H1 (cell line): ENCODE measurements around the gene EDA. TPM values are rescaled to one million over a fixed set of nuclear protein-coding genes. Genes with fewer than 3 reads are reported as not detected.

Experiments used
- CTCF ChIA-PET: fragments of 300-600 bp; sonication (Branson Sonifier 250); formaldehyde crosslinking; loops from one replicate; lab custom pipeline; 2021; ENCODE audit not compliant: partially characterized antibody; lab: Charles Lee
- POLR2A ChIA-PET: fragments of 300-600 bp; sonication (Branson Sonifier 250); formaldehyde crosslinking; loops from one replicate; lab custom pipeline; 2021; ENCODE audit warnings: inconsistent platforms; ENCODE audit not compliant: partially characterized antibody; lab: Charles Lee
- DNase-seq, 2 experiments: peaks; one replicate each; pipeline versions ENCODE4 v3.0.0 to v3.0.0-alpha.2; 2010 to 2022; ENCODE audit warnings: low spot score in 2 of 2, low read depth in 1 of 2, mixed read lengths in 1 of 2
- FAIRE-seq: peaks from 2 replicates; lab custom pipeline; 2011; peaks lifted over from hg19 to GRCh38; lab: Jason Lieb, UNC
- H2AFZ ChIP-seq: 2 replicates; pipeline ENCODE4 v1.8.1; 2012; ENCODE audit warnings: low read length, inconsistent platforms
- H2AK5ac ChIP-seq: 2 replicates; pipeline ENCODE4 v1.6.1; 2013; ENCODE audit warnings: low read depth, low read length
- H2BK120ac ChIP-seq: replicated peaks from 2 replicates; pipeline ENCODE3; 2013; ENCODE audit warnings: low read depth, low read length, inconsistent platforms
- H2BK12ac ChIP-seq: 2 replicates; pipeline ENCODE4 v1.6.1; 2013; ENCODE audit warnings: low read depth, low read length
- H2BK15ac ChIP-seq: 2 replicates; pipeline ENCODE4 v1.6.1; 2013; ENCODE audit warnings: low read length
- H2BK20ac ChIP-seq: 2 replicates; pipeline ENCODE4 v1.6.1; 2013; ENCODE audit warnings: low read length
- H2BK5ac ChIP-seq: 2 replicates; pipeline ENCODE4 v1.6.1; 2013; ENCODE audit warnings: low read depth, low read length
- H3K14ac ChIP-seq: 2 replicates; pipeline ENCODE4 v1.6.1; 2013; ENCODE audit warnings: inconsistent platforms; ENCODE audit not compliant: insufficient read length
- H3K18ac ChIP-seq: 2 replicates; pipeline ENCODE4 v1.6.1; 2013; ENCODE audit warnings: low read length; ENCODE audit errors: extremely low read depth
- H3K23ac ChIP-seq: 2 replicates; pipeline ENCODE4 v1.6.1; 2013; ENCODE audit warnings: inconsistent platforms; ENCODE audit not compliant: insufficient read length
- H3K23me2 ChIP-seq: 2 replicates; pipeline ENCODE4 v1.6.1; 2013; ENCODE audit warnings: low read depth, low read length
- H3K27ac ChIP-seq: 2 replicates; pipeline ENCODE4 v1.6.1; 2011; ENCODE audit warnings: low read depth, low read length, inconsistent platforms
- H3K27me3 ChIP-seq, 4 experiments: replicated peaks in 1 of 4; 1 replicate in 1 of 4; 2 replicates in 3 of 4; pipeline versions ENCODE4 v1.6.1 to v1.8.1; 2011 to 2013; ENCODE audit warnings: low read length in 3 of 4, mild to moderate bottlenecking in 3 of 4, inconsistent platforms in 2 of 4, mixed read lengths in 2 of 4, moderate library complexity in 1 of 4; ENCODE audit not compliant: control insufficient read depth in 3 of 4, insufficient read depth in 3 of 4; ENCODE audit errors: extremely low read depth in 1 of 4
- H3K36me3 ChIP-seq, 4 experiments: 2 replicates each; pipeline versions ENCODE4 v1.6.1 to v1.8.1; 2011 to 2013; ENCODE audit warnings: mild to moderate bottlenecking in 4 of 4, low read length in 3 of 4, moderate library complexity in 2 of 4, control low read depth in 1 of 4, inconsistent platforms in 1 of 4; ENCODE audit not compliant: insufficient read depth in 4 of 4, control insufficient read depth in 2 of 4
- H3K4ac ChIP-seq: replicated peaks from 2 replicates; pipeline ENCODE3; 2013; ENCODE audit warnings: low read length, low read depth, mixed read lengths, inconsistent platforms; ENCODE audit not compliant: insufficient read length
- H3K4me1 ChIP-seq, 4 experiments: replicated peaks in 1 of 4; 1 replicate in 1 of 4; 2 replicates in 3 of 4; pipeline versions ENCODE4 v1.6.1 to v1.8.1; 2011 to 2013; ENCODE audit warnings: low read length in 3 of 4, inconsistent platforms in 2 of 4, mixed read lengths in 1 of 4; ENCODE audit not compliant: insufficient read depth in 4 of 4, control insufficient read depth in 3 of 4
- H3K4me2 ChIP-seq, 2 experiments: 2 replicates each; pipeline versions ENCODE4 v1.6.1 to v1.8.1; 2011 to 2013; ENCODE audit warnings: low read depth in 2 of 2, low read length in 2 of 2, control low read depth in 1 of 2, inconsistent platforms in 1 of 2, mild to moderate bottlenecking in 1 of 2; ENCODE audit not compliant: insufficient read depth in 1 of 2
- H3K4me3 ChIP-seq, 4 experiments: fragments of 200-600, 300-600 bp in 1 of 4; sonication (generic), shearing (Covaris generic), sonication (Bioruptor Twin) in 1 of 4; 2 replicates each; pipeline versions ENCODE4 v1.5.1 to v1.8.1; 2011 to 2016; ENCODE audit warnings: low read length in 4 of 4, low read depth in 3 of 4, control low read depth in 2 of 4, inconsistent platforms in 2 of 4, mild to moderate bottlenecking in 2 of 4, mixed read lengths in 1 of 4, moderate library complexity in 1 of 4; ENCODE audit not compliant: insufficient read depth in 2 of 4; ENCODE audit errors: extremely low read depth in 1 of 4
- H3K56ac ChIP-seq: replicated peaks from 2 replicates; pipeline ENCODE3; 2013; ENCODE audit warnings: low read depth, mild to moderate bottlenecking, mixed read lengths, low read length, inconsistent platforms; ENCODE audit not compliant: insufficient read length
- H3K79me1 ChIP-seq: 2 replicates; pipeline ENCODE4 v1.6.1; 2013; ENCODE audit warnings: low read depth, low read length, control low read depth
- H3K79me2 ChIP-seq, 2 experiments: 2 replicates each; pipeline versions ENCODE4 v1.6.1 to v1.8.1; 2012 to 2013; ENCODE audit warnings: low read length in 2 of 2, mild to moderate bottlenecking in 2 of 2, inconsistent platforms in 1 of 2; ENCODE audit not compliant: insufficient read depth in 2 of 2, control insufficient read depth in 1 of 2
- H3K9ac ChIP-seq, 4 experiments: replicated peaks in 1 of 4; 1 replicate in 1 of 4; 2 replicates in 3 of 4; pipeline versions ENCODE4 v1.6.1 to v1.8.1; 2011 to 2013; ENCODE audit warnings: low read depth in 3 of 4, low read length in 3 of 4, control low read depth in 2 of 4, mild to moderate bottlenecking in 2 of 4, moderate library complexity in 2 of 4, inconsistent platforms in 1 of 4; ENCODE audit errors: extremely low read depth in 1 of 4
- H3K9me3 ChIP-seq, 2 experiments: 2 replicates each; pipeline versions ENCODE4 v1.6.1 to v1.8.1; 2012 to 2013; ENCODE audit warnings: mild to moderate bottlenecking in 2 of 2, moderate library complexity in 2 of 2, control low read depth in 1 of 2, inconsistent platforms in 1 of 2, low read depth in 1 of 2, low read length in 1 of 2, mixed read lengths in 1 of 2; ENCODE audit not compliant: insufficient read depth in 2 of 2
- H4K20me1 ChIP-seq, 2 experiments: replicated peaks in 1 of 2; 2 replicates each; pipeline versions ENCODE3 to v1.8.1; 2011 to 2013; ENCODE audit warnings: inconsistent platforms in 2 of 2, low read length in 2 of 2, mild to moderate bottlenecking in 1 of 2; ENCODE audit not compliant: insufficient read depth in 2 of 2, control insufficient read depth in 1 of 2
- H4K5ac ChIP-seq: 2 replicates; pipeline ENCODE4 v1.6.1; 2013; ENCODE audit warnings: low read length, low read depth, mixed read lengths, inconsistent platforms; ENCODE audit not compliant: insufficient read length
- H4K8ac ChIP-seq: 2 replicates; pipeline ENCODE4 v1.8.0; 2013; ENCODE audit warnings: mild to moderate bottlenecking, moderate library complexity, low read length, inconsistent platforms; ENCODE audit not compliant: insufficient read depth; ENCODE audit errors: extremely low read depth
- H4K91ac ChIP-seq: replicated peaks from 2 replicates; pipeline ENCODE3; 2013; ENCODE audit warnings: low read length, mixed read lengths, inconsistent platforms; ENCODE audit not compliant: insufficient read length
- CEBPB ChIP-seq: IDR thresholded peaks from 2 replicates; pipeline ENCODE4 v1.6.1; 2012; ENCODE audit warnings: low read depth, low read length
- CTBP2 ChIP-seq: IDR thresholded peaks from 2 replicates; pipeline ENCODE4 v1.7.0; 2011; ENCODE audit warnings: borderline replicate concordance, mild to moderate bottlenecking, moderate library complexity, mixed read lengths, low read length; ENCODE audit not compliant: insufficient read depth, insufficient read length
- FOSL1 ChIP-seq: IDR thresholded peaks from 2 replicates; pipeline ENCODE4 v1.6.1; 2011; ENCODE audit warnings: mild to moderate bottlenecking, low read depth, low read length, moderate library complexity; ENCODE audit not compliant: insufficient read depth
- POLR2AphosphoS5 ChIP-seq: IDR thresholded peaks from 2 replicates; pipeline ENCODE4 v1.6.1; 2011; ENCODE audit warnings: low read depth, low read length
- SP2 ChIP-seq: IDR thresholded peaks from 2 replicates; pipeline ENCODE4 v1.6.1; 2012; ENCODE audit warnings: mild to moderate bottlenecking, low read length, inconsistent platforms
- polyA plus RNA-seq, 7 experiments: library from polyadenylated mRNA; depleted of rRNA in 3 of 7; stranded (reverse) in 5 of 7; unstranded in 2 of 7; fragments of >200 nt in 5 of 7; fragments of 200-250 nt in 2 of 7; gene quantifications; 1 replicate in 5 of 7; 2 replicates in 1 of 7; 4 replicates in 1 of 7; pipeline versions ENCODE4 v1.2.1 to v1.2.3, GENCODE V29; 2011 to 2013; ENCODE audit warnings: missing spikeins in 2 of 7, mixed read lengths in 2 of 7
- total RNA-seq: library from RNA; stranded (reverse); fragmentation: NEBNext Ultra II Directional; extraction: Animal tissue kit (Norgen Biotek cat#: 25700); gene quantifications from 2 replicates; pipeline ENCODE4 v1.2.1, GENCODE V29; 2021
- TF ChIP-seq, protein P1 (sequence below), 3 experiments: IDR thresholded peaks; 1 replicate in 2 of 3; 2 replicates in 1 of 3; pipeline versions ENCODE4 v1.5.1 to v1.6.1; 2011; ENCODE audit warnings: low read length in 3 of 3, mild to moderate bottlenecking in 3 of 3, inconsistent platforms in 2 of 3, low read depth in 1 of 3, moderate library complexity in 1 of 3; ENCODE audit not compliant: insufficient read depth in 1 of 3; ENCODE audit errors: control extremely low read depth in 1 of 3

EDA gene
- total and polyA plus RNA-seq, 2 of the 8 experiments (the other 6 are each of a cell fraction or from before 2014, with no cell fraction given) = 7.5 to 10.5 TPM

- Histone ChIP-seq H2AK5ac (no peak overlapping the region), H4K91ac (no peak overlapping the region), H3K18ac (no peak overlapping the region), H3K36me3 (no peaks in the 10 kb centered on the region), H2BK120ac (no peak overlapping the region), H2BK12ac (no peak overlapping the region), H3K27me3 (no peaks in the 10 kb centered on the region), H3K4me2 (no peak overlapping the region), H4K8ac (no peak overlapping the region), H4K5ac (no peak overlapping the region), H3K9me3 (no peaks in the 10 kb centered on the region), H3K23me2 (no peaks in the 10 kb centered on the region), H2AFZ (no peak overlapping the region), H3K4me1 (no peaks in the 10 kb centered on the region), H4K20me1 (no peaks in the 10 kb centered on the region), H3K79me1 (no peaks in the 10 kb centered on the region), H3K4ac (no peak overlapping the region), H3K56ac (no peak overlapping the region), H2BK20ac (no peak overlapping the region), H3K14ac (no peak overlapping the region), H3K4me3 (no peak overlapping the region), H3K27ac (no peak overlapping the region), H3K9ac (no peak overlapping the region), H3K23ac (no peak overlapping the region), H2BK15ac (no peak overlapping the region), H3K79me2 (no peaks in the 10 kb centered on the region), H2BK5ac (no peak overlapping the region)
- no peak for TF ChIP-seq CEBPB
- no peak for TF ChIP-seq POLR2AphosphoS5
- TF ChIP-seq, protein P1, sequence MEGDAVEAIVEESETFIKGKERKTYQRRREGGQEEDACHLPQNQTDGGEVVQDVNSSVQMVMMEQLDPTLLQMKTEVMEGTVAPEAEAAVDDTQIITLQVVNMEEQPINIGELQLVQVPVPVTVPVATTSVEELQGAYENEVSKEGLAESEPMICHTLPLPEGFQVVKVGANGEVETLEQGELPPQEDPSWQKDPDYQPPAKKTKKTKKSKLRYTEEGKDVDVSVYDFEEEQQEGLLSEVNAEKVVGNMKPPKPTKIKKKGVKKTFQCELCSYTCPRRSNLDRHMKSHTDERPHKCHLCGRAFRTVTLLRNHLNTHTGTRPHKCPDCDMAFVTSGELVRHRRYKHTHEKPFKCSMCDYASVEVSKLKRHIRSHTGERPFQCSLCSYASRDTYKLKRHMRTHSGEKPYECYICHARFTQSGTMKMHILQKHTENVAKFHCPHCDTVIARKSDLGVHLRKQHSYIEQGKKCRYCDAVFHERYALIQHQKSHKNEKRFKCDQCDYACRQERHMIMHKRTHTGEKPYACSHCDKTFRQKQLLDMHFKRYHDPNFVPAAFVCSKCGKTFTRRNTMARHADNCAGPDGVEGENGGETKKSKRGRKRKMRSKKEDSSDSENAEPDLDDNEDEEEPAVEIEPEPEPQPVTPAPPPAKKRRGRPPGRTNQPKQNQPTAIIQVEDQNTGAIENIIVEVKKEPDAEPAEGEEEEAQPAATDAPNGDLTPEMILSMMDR (IDR thresholded peaks at IDR 0.05; ENCODE audit: control extremely low read depth in 1 of 3, insufficient read depth in 1 of 3, low read depth in 1 of 3, low read length in 3 of 3) = no peak
- TF ChIP-seq FOSL1 = no peak
- no peak for TF ChIP-seq SP2
- no peak for TF ChIP-seq CTBP2
- ChIA-PET POLR2A (no interaction called here), CTCF (interaction anchor here (1.1 kb wide), 1 partner anchor 285 kb away, joined by 3 read pairs; no protein-coding TSS in a partner anchor)
- FAIRE-seq (no peak), DNase-seq (no peak)
Observed at GRCh38 chrX:69746051-69746450, 130.1 kb downstream of the EDA start.
